Dermis blood vessel endothelial cell (primary cell): Measurements from ENCODE around the gene MIA. TPM values are rescaled to one million over a fixed set of nuclear protein-coding genes. Genes with fewer than 3 reads are reported as not detected.
"Not testable (repeated sequence)": the region's sequence is repeated elsewhere in the genome, so short reads cannot be mapped to it uniquely, and the experiment has no call there.

Source experiments
- DNase-seq: peaks from one replicate; pipeline ENCODE4 v3.0.0; 2010
- total RNA-seq: library from RNA; depleted of rRNA; stranded (reverse); fragments of >200 nt; gene quantifications from 2 replicates; pipeline ENCODE4 v1.2.3, GENCODE V29; 2014

The MIA gene
- 0.68 TPM in 1 of 2 replicates, not detected in the other for total RNA-seq

- no peak for DNase-seq
Observed at GRCh38 chr19:40774916-40775631, at the start of gene MIA. MIA (plus strand) TSS chr19:40775521; CDS start chr19:40775543, 22 bp downstream.

- DNase-seq, result no peak
Observed at GRCh38 chr19:40726279-40726678, 49.0 kb upstream of the MIA start.

GRCh38 chr19:40730065-40730464 is 45.3 kb upstream of the MIA start:
- not testable (repeated sequence) for DNase-seq

- DNase-seq, result not testable (repeated sequence)
Observed at GRCh38 chr19:40732304-40732703, 43.0 kb upstream of the MIA start.

GRCh38 chr19:40733149-40733548 is 42.2 kb upstream of the MIA start:
- DNase-seq, result no peak

GRCh38 chr19:40735013-40735771 is 40.1 kb upstream of the MIA start:
- no peak for DNase-seq

- DNase-seq, result no peak
Observed at GRCh38 chr19:40736661-40737060, 38.7 kb upstream of the MIA start.

- no peak for DNase-seq
Observed at GRCh38 chr19:40737102-40737644, 38.1 kb upstream of the MIA start.

- no peak for DNase-seq
Observed at GRCh38 chr19:40739030-40739839, 36.1 kb upstream of the MIA start.

GRCh38 chr19:40739871-40740703 is 35.2 kb upstream of the MIA start:
- no peak for DNase-seq

- DNase-seq, result no peak
Observed at GRCh38 chr19:40740747-40741146, 34.6 kb upstream of the MIA start.

- no peak for DNase-seq
Observed at GRCh38 chr19:40741527-40742390, 33.6 kb upstream of the MIA start.

- no peak for DNase-seq
Observed at GRCh38 chr19:40742477-40742876, 32.8 kb upstream of the MIA start.

GRCh38 chr19:40742886-40743285 is 32.4 kb upstream of the MIA start:
- no peak for DNase-seq

- DNase-seq, result no peak
Observed at GRCh38 chr19:40743926-40744325, 31.4 kb upstream of the MIA start.

- peak; percentile 34 for DNase-seq
Observed at GRCh38 chr19:40744554-40745401, 30.5 kb upstream of the MIA start.

- peak; percentile 38 for DNase-seq
Observed at GRCh38 chr19:40745402-40745780, 29.9 kb upstream of the MIA start.

- no peak for DNase-seq
Observed at GRCh38 chr19:40747536-40747935, 27.8 kb upstream of the MIA start.

GRCh38 chr19:40750058-40750873 is 25.1 kb upstream of the MIA start, which contains the start of gene ACTMAP:
ACTMAP (minus strand) TSS chr19:40750477; CDS start chr19:40749803, 674 bp downstream.
- DNase-seq, result peak; percentile 100
